Mucosa of rectum (tissue), 2 donors: ENCODE data around the gene CCDC57.

ENCODE experiments used
- H3K27ac ChIP-seq, 2 donors: one replicate each; pipeline ENCODE4 v1.7.0; 2013; ENCODE audit warnings: inconsistent platforms in 2 of 2, low read depth in 2 of 2, low read length in 2 of 2
- H3K27me3 ChIP-seq, 2 donors: one replicate each; pipeline ENCODE4 v1.7.0; 2013; ENCODE audit warnings: low read length in 2 of 2; ENCODE audit not compliant: control insufficient read depth in 2 of 2, insufficient read depth in 2 of 2
- H3K36me3 ChIP-seq, 2 donors: one replicate each; pipeline ENCODE4 v1.7.0; 2013; ENCODE audit warnings: low read length in 2 of 2; ENCODE audit not compliant: control insufficient read depth in 2 of 2, insufficient read depth in 2 of 2
- H3K4me1 ChIP-seq, 2 donors: one replicate each; pipeline ENCODE4 v1.7.0; 2013; ENCODE audit warnings: low read length in 2 of 2, mild to moderate bottlenecking in 1 of 2; ENCODE audit not compliant: control insufficient read depth in 2 of 2, insufficient read depth in 2 of 2
- H3K4me3 ChIP-seq, 2 donors: one replicate each; pipeline ENCODE4 v1.7.0; 2013; ENCODE audit warnings: low read length in 2 of 2
- H3K9ac ChIP-seq, 2 donors: one replicate each; pipeline ENCODE4 v1.7.0; 2013; ENCODE audit warnings: low read length in 2 of 2, low read depth in 1 of 2, mild to moderate bottlenecking in 1 of 2
- H3K9me3 ChIP-seq, 2 donors: one replicate each; pipeline ENCODE4 v1.7.0; 2013; ENCODE audit warnings: low read length in 2 of 2; ENCODE audit not compliant: control insufficient read depth in 2 of 2
- donor health status: healthy.
- donor health status: Normal muscosa, but diverticular disease.

CCDC57 gene

DNA sequence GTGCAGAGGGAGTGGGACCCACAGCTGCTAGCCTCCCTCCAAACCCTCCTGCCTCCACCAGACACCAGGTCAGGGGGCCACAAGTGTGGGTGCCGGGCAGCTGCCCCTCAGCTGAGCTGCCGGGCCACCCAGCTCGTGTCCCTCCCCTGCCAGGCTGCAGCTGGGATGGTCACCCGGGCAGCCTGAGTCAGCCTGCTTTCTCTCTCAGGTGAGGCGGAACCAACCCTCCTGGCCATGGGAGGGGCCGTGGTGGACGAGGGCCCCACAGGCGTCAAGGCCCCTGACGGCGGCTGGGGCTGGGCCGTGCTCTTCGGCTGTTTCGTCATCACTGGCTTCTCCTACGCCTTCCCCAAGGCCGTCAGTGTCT lies 23.1 kb upstream of the CCDC57 start:
- no peaks in the 10 kb centered on the region for H3K9me3 ChIP-seq
- H3K4me1 ChIP-seq: peaks cover 42 to 67% of the 10 kb centered on the region in 2 donors
- peaks cover 12 to 23% of the 10 kb centered on the region in 2 donors for H3K36me3 ChIP-seq
- H3K9ac ChIP-seq: peak overlapping the region in 1 of 2 donors; percentile 35
- peak overlapping the region in 1 of 2 donors; percentile 26 for H3K27ac ChIP-seq
- no peak overlapping the region for H3K4me3 ChIP-seq
- H3K27me3 ChIP-seq: no peaks in the 10 kb centered on the region

DNA sequence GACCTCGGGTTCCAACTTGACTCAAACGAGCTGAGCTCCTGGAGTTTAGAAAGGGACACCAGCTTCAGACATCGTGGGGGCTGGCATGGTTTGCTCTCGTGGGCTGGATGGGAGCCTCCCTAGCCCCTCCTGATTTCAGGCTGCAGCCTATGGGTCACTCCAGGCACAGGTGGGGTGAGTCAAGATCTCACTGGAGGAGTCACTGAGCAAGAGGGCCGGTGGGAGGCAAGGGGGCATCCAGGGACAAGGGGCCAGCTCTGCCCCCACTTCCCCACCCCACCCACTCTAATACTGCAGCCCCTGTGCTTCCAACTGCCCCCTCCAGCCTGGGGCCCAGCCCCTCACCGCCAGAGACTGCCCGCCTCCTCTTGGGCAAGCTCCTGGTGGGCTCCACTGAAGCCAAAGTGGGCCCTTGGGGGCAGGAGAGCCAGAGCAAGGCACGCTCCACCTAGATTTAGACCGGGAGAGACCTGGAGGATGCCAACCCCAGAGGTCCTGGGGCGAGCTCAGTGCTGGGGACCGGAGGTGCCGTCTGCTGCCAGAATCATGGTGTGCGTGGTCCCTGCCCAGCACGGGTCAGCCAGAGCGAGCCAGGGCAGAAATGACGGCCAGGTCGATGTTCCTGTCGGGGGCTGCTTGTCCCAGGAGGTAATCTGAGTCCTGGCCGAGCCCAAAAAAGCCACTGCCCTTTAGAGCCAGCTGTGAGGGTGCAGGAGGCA lies 22.6 kb upstream of the CCDC57 start:
- H3K27ac ChIP-seq: peak overlapping the region in 1 of 2 donors; percentile 26
- H3K4me1 ChIP-seq: peaks cover 42 to 67% of the 10 kb centered on the region in 2 donors
- peak overlapping the region in 1 of 2 donors; percentile 35 for H3K9ac ChIP-seq
- H3K36me3 ChIP-seq: peaks cover 12 to 18% of the 10 kb centered on the region in 2 donors
- H3K9me3 ChIP-seq: no peaks in the 10 kb centered on the region
- no peaks in the 10 kb centered on the region for H3K27me3 ChIP-seq
- H3K4me3 ChIP-seq: no peak overlapping the region

DNA sequence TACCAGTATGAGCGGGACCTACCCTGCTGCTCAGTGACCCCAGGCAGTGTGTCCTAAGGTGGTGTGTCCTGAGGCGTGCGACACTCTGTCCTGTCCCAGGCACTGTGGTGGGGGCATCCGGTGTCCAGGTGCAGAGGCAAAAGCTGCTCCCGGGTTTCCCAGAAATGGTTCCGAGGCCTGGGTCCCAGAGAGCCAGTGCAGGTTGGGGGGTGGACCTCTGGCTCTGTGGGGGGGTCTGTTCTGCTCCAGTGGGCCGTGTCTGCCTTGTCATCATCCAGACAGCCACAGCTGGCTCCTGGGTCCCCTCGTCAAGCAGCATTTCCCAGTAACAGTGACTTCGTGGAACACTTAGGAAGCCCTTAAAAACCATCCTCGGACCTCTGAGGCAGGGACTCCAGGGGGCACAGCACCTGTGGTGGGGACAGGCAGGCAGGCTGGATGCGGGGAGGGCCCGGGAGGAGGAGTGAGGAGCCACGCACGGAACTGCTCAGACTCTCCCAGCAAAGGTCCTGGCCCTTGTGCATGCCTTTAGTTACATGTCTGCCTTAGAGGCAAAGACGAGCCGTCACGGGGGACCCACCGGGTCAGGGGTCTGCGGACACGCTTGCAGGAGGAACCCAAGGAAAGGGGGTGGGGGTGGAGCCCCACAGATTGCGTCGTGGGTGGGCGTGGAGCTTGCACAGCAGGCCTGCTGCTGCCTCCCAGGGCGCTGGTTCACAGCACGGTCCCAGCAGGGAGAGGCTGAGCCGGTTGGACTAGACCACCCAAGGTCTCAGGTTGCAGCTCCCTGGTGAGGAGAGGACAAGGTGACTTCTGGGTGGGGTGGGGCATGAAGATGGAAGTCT lies 21.8 kb upstream of the CCDC57 start:
- Histone ChIP-seq H3K4me1 (peaks cover 42 to 65% of the 10 kb centered on the region in 2 donors), H3K9me3 (no peaks in the 10 kb centered on the region), H3K36me3 (peaks cover 10 to 12% of the 10 kb centered on the region in 2 donors), H3K4me3 (no peak overlapping the region), H3K9ac (peak overlapping the region in 1 of 2 donors; percentile 9), H3K27me3 (no peaks in the 10 kb centered on the region), H3K27ac (no peak overlapping the region)

DNA sequence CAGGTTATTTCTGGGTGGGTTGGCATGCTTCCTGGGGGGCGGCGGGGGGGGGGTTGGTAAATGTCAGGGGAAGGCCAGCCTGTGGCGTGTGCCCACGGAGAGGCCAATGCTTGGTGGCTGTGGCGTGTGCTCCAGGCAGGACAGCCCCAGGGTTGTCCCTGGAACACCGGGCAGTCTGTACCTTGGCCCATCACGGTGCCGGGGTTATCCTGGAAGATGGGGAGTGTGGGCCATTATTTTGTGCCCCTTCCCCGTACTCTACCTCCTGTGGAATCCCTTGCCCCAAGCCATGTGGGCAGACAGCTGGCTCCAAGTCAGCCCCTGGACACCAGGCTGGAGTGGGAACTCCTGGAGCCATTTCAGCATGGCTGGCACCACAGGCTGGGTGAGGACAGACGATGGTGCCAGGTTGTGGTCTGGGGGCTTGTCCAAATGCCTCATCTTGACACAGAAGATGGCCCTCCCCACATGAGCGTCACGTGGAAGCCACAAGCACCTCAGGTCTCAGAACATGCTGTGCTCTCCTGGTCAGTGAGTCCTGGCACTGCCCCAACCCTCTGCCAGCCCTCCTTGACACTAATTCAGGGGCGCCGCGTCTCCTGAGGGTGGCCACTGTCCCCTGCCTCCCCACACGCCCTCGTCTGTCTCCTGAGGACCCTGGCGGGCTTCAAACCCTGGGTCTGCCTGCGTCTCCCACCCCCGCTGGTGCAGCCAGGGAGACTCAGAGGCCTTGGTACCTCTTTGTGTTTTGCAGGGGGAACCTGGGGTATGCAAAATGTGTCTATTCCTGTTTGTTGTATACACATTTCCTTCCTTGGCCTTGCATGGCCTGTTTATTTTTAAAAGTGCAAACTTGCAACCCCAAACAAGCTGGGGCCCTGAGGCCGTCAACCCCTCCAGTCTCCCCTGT lies 20.5 kb upstream of the CCDC57 start:
- H3K9me3 ChIP-seq: no peaks in the 10 kb centered on the region
- peak overlapping the region in 1 of 2 donors; percentile 14 for H3K9ac ChIP-seq
- no peak overlapping the region for H3K4me3 ChIP-seq
- H3K36me3 ChIP-seq: peaks cover 6 to 12% of the 10 kb centered on the region in 2 donors
- peaks cover 33 to 53% of the 10 kb centered on the region in 2 donors for H3K4me1 ChIP-seq
- H3K27ac ChIP-seq: peak overlapping the region in 1 of 2 donors; percentile 2
- H3K27me3 ChIP-seq: no peaks in the 10 kb centered on the region

DNA sequence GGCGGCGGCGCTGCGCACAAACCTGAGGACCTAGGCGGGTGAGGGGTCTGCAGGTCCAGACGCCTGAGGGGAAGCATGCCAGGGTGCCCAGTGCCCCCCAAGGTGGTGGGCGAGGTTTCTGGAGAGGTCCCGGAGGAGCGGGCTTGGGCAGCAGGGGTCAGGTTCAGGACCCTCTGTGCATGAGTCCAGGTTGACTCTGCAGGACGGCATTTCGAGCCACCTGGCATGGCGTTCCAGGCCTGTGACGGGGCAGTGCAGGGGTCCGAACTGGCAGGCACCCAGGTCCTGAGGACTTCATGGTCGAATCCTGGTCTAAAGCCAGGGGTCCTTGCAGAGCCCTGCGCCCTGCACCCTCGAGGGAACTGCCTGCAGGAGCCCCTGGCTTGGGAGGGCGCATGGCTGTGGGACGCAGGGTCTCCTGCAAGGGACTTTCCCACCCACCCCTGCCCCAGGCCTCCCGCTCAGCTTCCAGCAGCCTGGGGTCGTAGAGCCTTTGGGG lies 19.7 kb upstream of the CCDC57 start:
- H3K9ac ChIP-seq: peak overlapping the region in 1 of 2 donors; percentile 87
- peaks cover 35 to 48% of the 10 kb centered on the region in 2 donors for H3K4me1 ChIP-seq
- H3K4me3 ChIP-seq: peak overlapping the region; percentile 62 to 69

DNA sequence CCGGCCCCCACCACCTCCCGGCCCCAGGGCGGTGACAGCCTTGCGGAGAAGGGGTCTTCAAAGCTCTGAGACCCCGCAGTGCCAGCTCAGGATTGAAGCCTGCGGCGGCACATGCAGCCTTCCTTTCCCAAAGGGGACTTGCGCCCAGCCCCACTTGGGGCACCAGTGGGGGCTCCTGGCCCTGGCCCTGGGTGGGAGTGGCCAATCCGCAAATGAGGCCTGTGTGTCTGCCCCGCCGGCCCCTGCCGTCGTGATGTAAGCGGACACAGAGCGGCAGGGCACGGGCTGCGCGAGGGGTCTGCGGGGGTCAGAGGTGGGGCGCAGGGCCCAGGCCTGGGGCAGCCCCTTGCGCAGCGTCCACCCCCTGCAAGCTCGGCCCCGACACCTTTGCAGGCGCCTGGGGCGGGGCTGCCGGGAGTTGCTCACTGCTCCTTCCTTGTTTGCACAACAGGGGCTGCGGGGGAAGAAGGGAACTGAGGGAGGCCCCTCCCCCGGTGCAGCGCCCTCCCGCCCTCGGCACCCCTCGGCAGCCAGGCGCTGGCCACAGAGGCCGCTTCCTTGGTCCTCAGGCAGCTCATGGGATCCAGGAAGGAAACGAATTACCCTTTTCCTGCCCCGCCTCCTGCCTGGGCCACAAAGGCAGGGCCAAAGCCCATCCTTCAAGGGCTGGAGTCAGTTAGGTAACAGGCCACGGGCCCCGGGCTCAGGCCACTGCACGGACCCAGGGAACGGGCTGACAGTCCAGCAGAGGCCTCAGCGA lies 19.1 kb upstream of the CCDC57 start:
- peaks cover 35 to 48% of the 10 kb centered on the region in 2 donors for H3K4me1 ChIP-seq

More for the DNA sequence above, 19.7 kb upstream of the CCDC57 start:
- H3K27ac ChIP-seq: peak overlapping the region; percentile 90 to 91
- no peaks in the 10 kb centered on the region for H3K9me3 ChIP-seq
- peaks cover 2 to 7% of the 10 kb centered on the region in 2 donors for H3K36me3 ChIP-seq
- no peaks in the 10 kb centered on the region for H3K27me3 ChIP-seq

DNA sequence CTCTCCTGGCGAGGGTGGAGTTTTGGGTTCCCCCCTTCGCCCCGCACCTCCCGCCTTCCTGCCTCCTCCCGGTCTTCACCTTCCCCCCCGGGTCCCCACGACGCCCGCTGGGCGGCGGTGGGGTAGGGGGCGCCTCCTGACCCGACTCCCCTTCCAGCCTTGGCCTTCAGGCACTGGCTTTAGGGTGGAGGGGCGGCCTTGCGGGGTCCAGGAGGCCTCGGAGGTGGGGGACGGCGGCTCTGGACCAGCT lies 18.6 kb upstream of the CCDC57 start:
- Histone ChIP-seq H3K27ac (peak overlapping the region; percentile 90 to 91), H3K9ac (peak overlapping the region; percentile 47 to 87), H3K4me1 (peaks cover 34 to 43% of the 10 kb centered on the region in 2 donors)

More for the DNA sequence above, 19.1 kb upstream of the CCDC57 start:
- Histone ChIP-seq H3K27ac (peak overlapping the region; percentile 90 to 91), H3K9ac (peak overlapping the region; percentile 47 to 87), H3K4me3 (peak overlapping the region; percentile 62 to 69), H3K27me3 (no peaks in the 10 kb centered on the region), H3K36me3 (peaks cover 0 to 3% of the 10 kb centered on the region in 2 donors), H3K9me3 (no peaks in the 10 kb centered on the region)

DNA sequence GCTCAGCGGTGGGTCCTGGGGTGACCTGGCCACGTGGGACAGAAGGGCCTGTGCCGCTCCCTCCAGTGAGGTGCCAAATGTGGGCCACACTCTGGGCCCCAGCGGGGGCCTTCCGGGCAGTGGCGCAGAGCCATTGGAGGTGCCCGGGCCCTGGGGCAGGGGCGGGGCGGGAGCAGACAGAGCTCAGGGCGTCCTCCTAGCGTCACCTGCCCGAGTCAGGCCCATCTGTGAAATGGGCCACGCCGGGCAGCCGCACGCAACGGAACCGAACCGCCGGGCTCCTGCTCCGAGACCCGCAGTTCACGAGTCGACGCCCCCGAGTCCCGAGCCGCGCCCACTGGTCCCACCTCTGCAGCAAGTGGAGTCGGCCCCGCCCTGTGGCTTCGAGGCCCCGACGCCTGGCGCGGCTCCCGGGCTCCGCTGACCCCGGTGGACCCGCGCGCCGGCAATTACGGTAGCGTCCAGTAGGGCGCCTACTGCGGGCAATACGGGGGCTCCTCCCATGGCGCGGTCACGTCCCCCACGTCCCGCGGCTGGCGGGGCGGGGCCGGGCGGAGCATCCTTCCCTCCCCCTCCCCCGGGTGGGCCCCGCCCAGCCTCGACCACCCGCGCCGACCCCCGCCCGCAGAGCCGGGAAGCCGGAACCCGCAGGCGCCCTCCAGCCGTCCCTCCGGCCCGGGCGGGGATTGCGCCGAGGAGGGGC lies 18.1 kb upstream of the CCDC57 start:
- H3K4me1 ChIP-seq: peaks cover 30 to 38% of the 10 kb centered on the region in 2 donors
- peak overlapping the region; percentile 90 to 91 for H3K27ac ChIP-seq
- no peaks in the 10 kb centered on the region for H3K27me3 ChIP-seq
- H3K36me3 ChIP-seq: no peaks in the 10 kb centered on the region
- peak overlapping the region; percentile 62 to 69 for H3K4me3 ChIP-seq
- H3K9ac ChIP-seq: peak overlapping the region; percentile 56 to 95
- H3K9me3 ChIP-seq: no peaks in the 10 kb centered on the region

More for the DNA sequence above, 18.6 kb upstream of the CCDC57 start:
- H3K36me3 ChIP-seq: peaks cover 0 to 2% of the 10 kb centered on the region in 2 donors
- no peaks in the 10 kb centered on the region for H3K9me3 ChIP-seq
- peak overlapping the region; percentile 62 to 69 for H3K4me3 ChIP-seq
- H3K27me3 ChIP-seq: no peaks in the 10 kb centered on the region
